HepG2 (cell line): ENCODE data around the gene BET1. TPM values are rescaled to one million over a fixed set of nuclear protein-coding genes. Genes with fewer than 3 reads are reported as not detected.
A peak's percentile ranks its signal among the peaks of the same experiment; 100 is the strongest.

ENCODE experiments used
- AHDC1 ChIP-seq: sonication (generic); formaldehyde crosslinking; IDR thresholded peaks from 2 replicates; pipeline ENCODE4 v1.5.1; 2020; ENCODE audit warnings: mild to moderate bottlenecking, missing genetic modification reagents, borderline replicate concordance
- CEBPB ChIP-seq: IDR thresholded peaks from 2 replicates; pipeline ENCODE4 v1.6.1; 2011; ENCODE audit warnings: low read depth, low read length, improper control_type of control experiment, borderline replicate concordance
- DDIT3 ChIP-seq: sonication (generic); formaldehyde crosslinking; IDR thresholded peaks from 2 replicates; pipeline ENCODE4 v1.4.0; 2020; ENCODE audit warnings: mild to moderate bottlenecking, missing genetic modification reagents
- DPF2 ChIP-seq: sonication (generic); formaldehyde crosslinking; IDR thresholded peaks from 2 replicates; pipeline ENCODE4 v1.4.0; 2020; ENCODE audit warnings: mild to moderate bottlenecking, low read depth, missing genetic modification reagents, borderline replicate concordance
- FIP1L1 ChIP-seq: fragments of 200-400 bp; formaldehyde crosslinking; IDR thresholded peaks from 2 replicates; pipeline ENCODE4 v1.6.1; 2018; ENCODE audit warnings: low read depth, mild to moderate bottlenecking, low read length, moderate library complexity, borderline replicate concordance; ENCODE audit not compliant: insufficient read depth
- MAFK ChIP-seq, 2 experiments: IDR thresholded peaks in 1 of 2; conservative IDR thresholded peaks in 1 of 2; 2 replicates each; pipeline ENCODE4 v1.6.1; 2011; ENCODE audit warnings: improper control_type of control experiment in 2 of 2, low read length in 2 of 2
- NR2F2 ChIP-seq: IDR thresholded peaks from 2 replicates; pipeline ENCODE4 v1.6.1; 2012; ENCODE audit warnings: low read depth, inconsistent platforms, borderline replicate concordance
- PPARG ChIP-seq: conservative IDR thresholded peaks from 2 replicates; pipeline ENCODE4 v1.6.1; 2016; ENCODE audit warnings: missing biosample characterization, missing genetic modification reagents
- TEAD3 ChIP-seq: optimal IDR thresholded peaks from 2 replicates; pipeline ENCODE3; 2016; ENCODE audit warnings: borderline replicate concordance
- ZBTB3 ChIP-seq: sonication (generic); formaldehyde crosslinking; IDR thresholded peaks from 2 replicates; pipeline ENCODE4 v1.4.0; 2020; ENCODE audit warnings: low read depth, mild to moderate bottlenecking, moderate library complexity, missing genetic modification reagents, borderline replicate concordance
- ZFP62 ChIP-seq: sonication (generic); formaldehyde crosslinking; IDR thresholded peaks from 2 replicates; pipeline ENCODE4 v1.4.0; 2020; ENCODE audit warnings: missing genetic modification reagents
- ZFX ChIP-seq: sonication (generic); formaldehyde crosslinking; IDR thresholded peaks from 2 replicates; pipeline ENCODE4 v1.4.0; 2020; ENCODE audit warnings: mild to moderate bottlenecking, low read depth, missing genetic modification reagents, moderate library complexity
- ZNF556 ChIP-seq: sonication (generic); formaldehyde crosslinking; IDR thresholded peaks from 2 replicates; pipeline ENCODE4 v1.4.0; 2020; ENCODE audit warnings: mild to moderate bottlenecking, missing genetic modification reagents, borderline replicate concordance
- ZNF775 ChIP-seq: sonication (generic); formaldehyde crosslinking; IDR thresholded peaks from 2 replicates; pipeline ENCODE4 v1.4.0; 2020; ENCODE audit warnings: missing genetic modification reagents, mild to moderate bottlenecking, moderate library complexity, borderline replicate concordance
- polyA plus RNA-seq, 8 experiments: library from polyadenylated mRNA; depleted of rRNA in 3 of 8; stranded (reverse) in 7 of 8; unstranded in 1 of 8; fragments of >200 nt; fragmentation: Illumina TruSeq in 4 of 8; extraction: Trizol in 4 of 8; gene quantifications; 2 replicates each; pipeline versions ENCODE4 v1.2.1 to v1.2.3, GENCODE V29; 2011 to 2016; ENCODE audit warnings: low read depth in 4 of 8, missing spikeins in 1 of 8, mixed read lengths in 1 of 8; ENCODE audit not compliant: insufficient read depth in 1 of 8
- total RNA-seq, 5 experiments: library from RNA; depleted of rRNA; stranded (reverse); fragments of >200 nt; fragmentation: Illumina TruSeq; extraction: Trizol; gene quantifications; 2 replicates each; pipeline ENCODE4 v1.2.3, GENCODE V29; 2016; ENCODE audit warnings: low read depth in 1 of 5
- TF ChIP-seq, protein P1 (sequence below): sonication (generic); formaldehyde crosslinking; conservative IDR thresholded peaks from 2 replicates; pipeline ENCODE4 v1.8.1; 2023; ENCODE audit warnings: missing genetic modification reagents
- TF ChIP-seq, protein P2 (sequence below): sonication (generic); formaldehyde crosslinking; IDR thresholded peaks from 2 replicates; pipeline ENCODE4 v1.4.0; 2020; ENCODE audit warnings: missing genetic modification reagents, borderline replicate concordance
- TF ChIP-seq, protein P3 (sequence below): sonication (generic); formaldehyde crosslinking; IDR thresholded peaks from 2 replicates; pipeline ENCODE4 v1.9.0; 2021; ENCODE audit warnings: missing genetic modification reagents, mild to moderate bottlenecking, borderline replicate concordance

The BET1 gene
- total and polyA plus RNA-seq, 2 of the 13 experiments (the other 11 are each of a cell fraction or from before 2014, with no cell fraction given), result 23.8 to 33.7 TPM

DNA sequence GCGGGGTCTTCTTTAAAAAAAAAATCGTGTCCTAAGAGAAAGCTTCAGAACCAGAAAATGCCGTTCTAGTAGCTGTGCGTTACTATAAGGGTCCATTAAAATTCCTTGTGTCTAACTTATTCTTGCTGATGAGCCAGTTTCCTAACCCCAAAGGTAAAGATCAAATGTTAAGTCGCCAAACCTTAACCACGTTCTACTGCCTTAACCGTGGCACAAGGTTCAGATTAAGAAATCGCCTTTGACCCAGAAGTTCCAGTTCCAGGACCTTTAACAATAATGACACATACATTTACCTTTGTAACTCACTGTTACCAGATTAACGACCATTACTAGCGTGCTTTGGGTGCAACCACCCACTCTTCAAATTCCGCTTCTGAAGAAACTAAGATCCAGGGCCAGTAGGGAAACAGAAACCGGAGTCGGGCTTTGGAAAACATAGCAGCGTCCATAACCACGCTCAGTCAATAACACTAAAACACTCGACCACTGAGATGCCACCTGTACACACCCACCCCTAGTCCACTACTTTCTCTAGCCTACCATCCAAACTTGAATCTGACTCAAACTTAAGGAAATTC lies 620 bp downstream of the BET1 start (continued):
- peak; percentile 77 for TF ChIP-seq PPARG (CRISPR knock-in tag)
- TF ChIP-seq ZNF775 (CRISPR knock-in tag), result 0 out of 2 replicates have a peak, but pooled peaks have one; percentile 39
- TF ChIP-seq DDIT3 (CRISPR knock-in tag), result no peak
- no peak for TF ChIP-seq ZFX
- TF ChIP-seq TEAD3, result no peak
- TF ChIP-seq, protein P1, sequence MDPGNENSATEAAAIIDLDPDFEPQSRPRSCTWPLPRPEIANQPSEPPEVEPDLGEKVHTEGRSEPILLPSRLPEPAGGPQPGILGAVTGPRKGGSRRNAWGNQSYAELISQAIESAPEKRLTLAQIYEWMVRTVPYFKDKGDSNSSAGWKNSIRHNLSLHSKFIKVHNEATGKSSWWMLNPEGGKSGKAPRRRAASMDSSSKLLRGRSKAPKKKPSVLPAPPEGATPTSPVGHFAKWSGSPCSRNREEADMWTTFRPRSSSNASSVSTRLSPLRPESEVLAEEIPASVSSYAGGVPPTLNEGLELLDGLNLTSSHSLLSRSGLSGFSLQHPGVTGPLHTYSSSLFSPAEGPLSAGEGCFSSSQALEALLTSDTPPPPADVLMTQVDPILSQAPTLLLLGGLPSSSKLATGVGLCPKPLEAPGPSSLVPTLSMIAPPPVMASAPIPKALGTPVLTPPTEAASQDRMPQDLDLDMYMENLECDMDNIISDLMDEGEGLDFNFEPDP, result no peak
- TF ChIP-seq, protein P2, sequence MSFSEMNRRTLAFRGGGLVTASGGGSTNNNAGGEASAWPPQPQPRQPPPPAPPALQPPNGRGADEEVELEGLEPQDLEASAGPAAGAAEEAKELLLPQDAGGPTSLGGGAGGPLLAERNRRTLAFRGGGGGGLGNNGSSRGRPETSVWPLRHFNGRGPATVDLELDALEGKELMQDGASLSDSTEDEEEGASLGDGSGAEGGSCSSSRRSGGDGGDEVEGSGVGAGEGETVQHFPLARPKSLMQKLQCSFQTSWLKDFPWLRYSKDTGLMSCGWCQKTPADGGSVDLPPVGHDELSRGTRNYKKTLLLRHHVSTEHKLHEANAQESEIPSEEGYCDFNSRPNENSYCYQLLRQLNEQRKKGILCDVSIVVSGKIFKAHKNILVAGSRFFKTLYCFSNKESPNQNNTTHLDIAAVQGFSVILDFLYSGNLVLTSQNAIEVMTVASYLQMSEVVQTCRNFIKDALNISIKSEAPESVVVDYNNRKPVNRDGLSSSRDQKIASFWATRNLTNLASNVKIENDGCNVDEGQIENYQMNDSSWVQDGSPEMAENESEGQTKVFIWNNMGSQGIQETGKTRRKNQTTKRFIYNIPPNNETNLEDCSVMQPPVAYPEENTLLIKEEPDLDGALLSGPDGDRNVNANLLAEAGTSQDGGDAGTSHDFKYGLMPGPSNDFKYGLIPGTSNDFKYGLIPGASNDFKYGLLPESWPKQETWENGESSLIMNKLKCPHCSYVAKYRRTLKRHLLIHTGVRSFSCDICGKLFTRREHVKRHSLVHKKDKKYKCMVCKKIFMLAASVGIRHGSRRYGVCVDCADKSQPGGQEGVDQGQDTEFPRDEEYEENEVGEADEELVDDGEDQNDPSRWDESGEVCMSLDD (CRISPR knock-in tag), result no peak
- TF ChIP-seq DPF2 (CRISPR knock-in tag), result no peak
- TF ChIP-seq ZBTB3 (CRISPR knock-in tag), result no peak; the same call in 1 of the 2 replicates
- no peak for TF ChIP-seq ZNF556 (CRISPR knock-in tag)
- peak; percentile 20 to 33; a peak in 3 of 4 replicates for TF ChIP-seq MAFK (conservative IDR thresholded peaks at IDR 0.05 in 1 of 2, IDR thresholded peaks at IDR 0.05 in 1 of 2; ENCODE audit: low read length in 2 of 2)
- peak; percentile 31; the same call in 1 of the 2 replicates for TF ChIP-seq CEBPB
- no peak for TF ChIP-seq ZFP62
- 0 out of 2 replicates have a peak, but pooled peaks have one; percentile 26 for TF ChIP-seq AHDC1 (CRISPR knock-in tag)
- TF ChIP-seq, protein P3, sequence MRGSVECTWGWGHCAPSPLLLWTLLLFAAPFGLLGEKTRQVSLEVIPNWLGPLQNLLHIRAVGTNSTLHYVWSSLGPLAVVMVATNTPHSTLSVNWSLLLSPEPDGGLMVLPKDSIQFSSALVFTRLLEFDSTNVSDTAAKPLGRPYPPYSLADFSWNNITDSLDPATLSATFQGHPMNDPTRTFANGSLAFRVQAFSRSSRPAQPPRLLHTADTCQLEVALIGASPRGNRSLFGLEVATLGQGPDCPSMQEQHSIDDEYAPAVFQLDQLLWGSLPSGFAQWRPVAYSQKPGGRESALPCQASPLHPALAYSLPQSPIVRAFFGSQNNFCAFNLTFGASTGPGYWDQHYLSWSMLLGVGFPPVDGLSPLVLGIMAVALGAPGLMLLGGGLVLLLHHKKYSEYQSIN, result no peak
- no peak for TF ChIP-seq FIP1L1
- no peak for TF ChIP-seq NR2F2
